ENCODE data around the gene COLEC12.

- no peak for TF ChIP-seq CTCF (IDR thresholded peaks at IDR 0.05)
- TF ChIP-seq POLR2AphosphoS5 (IDR thresholded peaks at IDR 0.05), result no peak
- no peak for TF ChIP-seq POLR2A (IDR thresholded peaks at IDR 0.05)
- no peak for TF ChIP-seq EP300 (IDR thresholded peaks at IDR 0.05)
These were observed 67.7 kb downstream of the COLEC12 start for GRCh38 chr18:432791-433190.
